Hindlimb muscle (tissue), 1 donor: ENCODE results near the gene SMIM10L2A. TPM values are rescaled to one million over a fixed set of nuclear protein-coding genes. Genes with fewer than 3 reads are reported as not detected.
"Not testable (repeated sequence)": the region's sequence is repeated elsewhere in the genome, so short reads cannot be mapped to it uniquely, and the experiment has no call there.

ENCODE experiments used
- DNase-seq: peaks from one replicate; pipeline ENCODE4 v3.0.0-alpha.2; 2013
- polyA plus RNA-seq: library from polyadenylated mRNA; unstranded; fragments of 120-200 nt; gene quantifications from one replicate; pipeline ENCODE4 v1.2.1, GENCODE V29; 2013; ENCODE audit not compliant: insufficient read length

The SMIM10L2A gene
- polyA plus RNA-seq, 1 donor: 2.6 TPM

GRCh38 chrX:135423173-135423864 lies 1.6 kb downstream of the SMIM10L2A start:
- DNase-seq: not testable (repeated sequence)

- DNase-seq: no peak
These were observed 2.7 kb downstream of the SMIM10L2A start for GRCh38 chrX:135424469-135424868.

- no peak for DNase-seq
These were observed 3.6 kb downstream of the SMIM10L2A start for GRCh38 chrX:135425026-135425965.

- no peak for DNase-seq
These were observed 7.7 kb downstream of the SMIM10L2A start for GRCh38 chrX:135429429-135429828.

- DNase-seq: no peak
These were observed 10.1 kb downstream of the SMIM10L2A start for GRCh38 chrX:135431886-135432285.

- DNase-seq: no peak
These were observed 10.7 kb downstream of the SMIM10L2A start for GRCh38 chrX:135432453-135432852.

GRCh38 chrX:135432881-135433521 lies 11.3 kb downstream of the SMIM10L2A start:
- DNase-seq: no peak

GRCh38 chrX:135433531-135434257 lies 11.9 kb downstream of the SMIM10L2A start:
- no peak for DNase-seq

- DNase-seq: no peak
These were observed 12.8 kb downstream of the SMIM10L2A start for GRCh38 chrX:135434258-135435138.

GRCh38 chrX:135435139-135435922 lies 13.6 kb downstream of the SMIM10L2A start:
- no peak for DNase-seq

GRCh38 chrX:135435933-135436332 lies 14.2 kb downstream of the SMIM10L2A start:
- DNase-seq: no peak

- DNase-seq: no peak
These were observed 14.7 kb downstream of the SMIM10L2A start for GRCh38 chrX:135436456-135436855.

GRCh38 chrX:135436966-135437866 lies 15.5 kb downstream of the SMIM10L2A start:
- DNase-seq: no peak

GRCh38 chrX:135437867-135438733 lies 16.4 kb downstream of the SMIM10L2A start:
- DNase-seq: no peak

- DNase-seq: no peak
These were observed 16.9 kb downstream of the SMIM10L2A start for GRCh38 chrX:135438734-135439043.

- no peak for DNase-seq
These were observed 28.1 kb downstream of the SMIM10L2A start for GRCh38 chrX:135449637-135450550.

- no peak for DNase-seq
These were observed 31.6 kb downstream of the SMIM10L2A start for GRCh38 chrX:135453381-135453780.
